ENCODE results near the gene RGS7BP.
"Not testable (repeated sequence)": the region's sequence is repeated elsewhere in the genome, so short reads cannot be mapped to it uniquely, and the experiment has no call there.

RGS7BP gene

DNA sequence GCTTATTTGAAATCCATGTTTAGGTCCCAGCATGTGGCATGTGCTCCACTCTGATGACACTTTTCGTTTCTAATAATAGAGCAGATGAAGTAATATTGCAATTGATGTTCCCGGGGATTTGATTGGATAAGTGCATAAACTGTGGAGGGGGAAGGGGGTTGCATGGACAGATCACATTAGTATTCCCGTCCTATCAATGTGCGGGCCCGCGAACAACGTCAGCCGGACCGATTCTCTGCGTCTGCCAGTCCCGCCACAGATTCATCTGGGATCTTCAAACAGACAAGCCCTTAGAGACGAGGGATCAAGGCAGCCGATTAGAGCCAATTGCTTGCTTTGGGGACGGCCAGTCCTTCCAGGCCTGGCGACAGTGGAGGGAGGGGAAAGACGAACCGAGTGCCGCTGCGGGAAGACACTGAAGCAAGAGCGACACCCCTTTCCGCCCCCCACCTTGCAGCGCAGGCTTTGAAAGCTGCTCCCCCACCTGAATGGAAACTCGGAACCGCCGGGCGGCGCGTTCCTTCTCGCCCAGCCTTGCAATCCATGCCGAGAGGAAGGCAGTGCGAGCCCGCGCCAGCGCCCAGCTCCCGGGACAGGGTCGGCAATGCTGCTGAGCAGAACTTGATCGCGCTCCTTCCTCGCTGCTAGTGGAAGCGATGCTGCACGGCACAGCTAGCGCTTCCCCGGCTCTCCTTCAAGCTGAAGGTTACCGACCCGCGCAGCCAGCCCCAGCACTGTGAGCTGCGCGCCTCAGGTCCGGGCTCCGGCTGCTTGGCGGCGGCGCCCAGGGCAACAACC lies at the start of gene RGS7BP:
Gene RGS7BP (plus strand): TSS at position 247 of the 798 bp plus-strand sequence. CDS start 610 bp downstream, outside the sequence.
- no peak for DNase-seq

DNA sequence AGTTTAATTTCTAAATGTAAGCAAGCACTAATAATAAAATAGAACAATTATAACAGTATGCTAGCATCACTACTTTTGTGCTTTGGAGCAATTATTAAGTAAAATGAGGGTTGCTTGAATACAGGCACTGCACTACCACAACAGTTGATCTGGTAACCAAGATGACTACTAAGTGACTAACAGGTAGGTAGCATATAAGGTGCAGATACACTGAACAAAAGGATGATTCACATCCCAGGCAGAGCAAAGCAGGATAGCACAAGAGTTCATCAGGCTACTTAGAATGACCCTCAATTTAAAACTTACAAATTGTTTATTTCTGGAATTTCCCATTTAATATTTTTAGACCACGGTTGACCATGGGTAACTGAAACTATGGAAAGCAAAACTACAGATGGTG lies 48.0 kb upstream of the RGS7BP start:
- no peak for DNase-seq

- DNase-seq, result no peak
Observed at GRCh38 chr5:64458948-64459347, 46.9 kb upstream of the RGS7BP start.

GRCh38 chr5:64462391-64462790 lies 43.4 kb upstream of the RGS7BP start:
- no peak for DNase-seq

DNA sequence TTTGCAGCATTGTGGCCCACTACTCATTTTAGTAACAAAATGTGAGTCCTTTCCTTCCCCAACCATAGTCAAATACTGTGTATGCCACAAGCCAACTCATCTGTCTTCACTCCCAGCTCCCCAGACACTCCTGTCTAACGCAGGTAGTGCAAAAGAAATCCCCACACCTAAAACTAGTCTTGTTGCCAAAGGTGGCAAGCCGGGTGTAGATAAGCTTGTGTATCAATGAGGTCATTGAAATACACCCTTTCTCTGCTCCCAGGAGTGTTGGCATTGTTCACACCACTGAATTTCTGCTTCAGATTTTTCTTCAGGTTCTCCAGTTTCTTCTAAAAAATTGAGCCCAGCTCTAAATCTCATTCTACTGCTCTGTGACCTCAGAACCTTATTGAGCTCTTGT lies 19.7 kb upstream of the RGS7BP start:
- DNase-seq, result no peak

DNA sequence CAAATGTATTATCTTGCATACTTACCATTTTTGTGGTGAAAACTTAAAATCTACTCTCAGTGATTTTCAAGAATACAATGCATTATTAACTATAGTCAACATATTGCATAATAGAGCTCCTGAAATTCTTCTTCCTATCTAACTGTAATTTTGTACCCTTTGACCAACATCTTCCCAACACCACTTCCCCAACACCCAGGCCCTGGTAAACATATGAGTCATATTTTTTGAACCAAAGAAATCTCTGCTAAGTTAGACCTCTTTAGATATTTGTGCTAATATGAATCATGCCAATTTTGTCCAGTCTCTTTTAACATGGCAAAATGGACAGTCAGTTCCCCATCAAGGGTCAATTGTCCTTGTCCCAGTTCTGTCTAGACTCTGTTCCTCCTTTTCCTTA lies 18.5 kb upstream of the RGS7BP start:
- no peak for DNase-seq

- DNase-seq, result no peak
Observed at GRCh38 chr5:64489857-64490256, 16.0 kb upstream of the RGS7BP start.

GRCh38 chr5:64497386-64497785 lies 8.4 kb upstream of the RGS7BP start:
- DNase-seq, result no peak

- no peak for DNase-seq
Observed at GRCh38 chr5:64502196-64502595, 3.6 kb upstream of the RGS7BP start.

- no peak for DNase-seq
Observed at GRCh38 chr5:64506567-64507263, 900 bp downstream of the RGS7BP start.

DNA sequence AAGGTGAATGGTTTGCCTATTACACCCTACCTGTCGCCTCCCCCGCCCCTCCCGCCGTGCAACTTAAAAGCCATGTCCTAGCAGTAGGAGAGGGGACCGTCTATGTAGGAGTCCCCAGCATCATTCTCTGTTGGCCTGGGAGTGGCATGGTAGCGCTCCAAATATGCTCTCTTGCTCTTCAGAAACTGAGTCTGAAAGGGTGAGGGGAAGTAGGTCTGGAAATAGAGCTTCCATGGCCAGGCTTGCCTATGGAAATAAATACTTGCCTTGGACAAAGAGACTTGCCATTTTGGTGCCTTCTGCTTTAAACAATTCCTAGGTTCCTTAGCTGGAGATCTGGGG lies 1.4 kb downstream of the RGS7BP start:
- no peak for DNase-seq

DNA sequence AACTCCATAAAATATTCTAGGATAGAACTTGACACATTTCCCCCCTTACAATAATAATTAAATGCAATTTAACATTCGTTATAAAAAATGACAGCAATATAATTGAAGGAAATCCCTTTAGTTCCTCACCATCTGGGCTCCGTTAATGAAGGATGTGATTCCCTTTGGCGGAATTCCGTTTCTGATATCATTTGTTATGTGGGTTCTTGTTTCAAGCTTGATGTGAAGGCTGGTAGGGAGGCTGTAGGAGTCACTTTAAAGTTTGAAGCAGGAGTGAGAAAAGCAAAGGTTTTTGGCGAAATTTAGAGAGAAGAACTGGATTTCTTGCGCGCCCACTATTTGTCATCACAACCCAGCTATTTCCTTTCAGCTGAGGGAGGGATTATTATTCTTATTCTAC lies 4.0 kb downstream of the RGS7BP start:
- DNase-seq, result no peak

DNA sequence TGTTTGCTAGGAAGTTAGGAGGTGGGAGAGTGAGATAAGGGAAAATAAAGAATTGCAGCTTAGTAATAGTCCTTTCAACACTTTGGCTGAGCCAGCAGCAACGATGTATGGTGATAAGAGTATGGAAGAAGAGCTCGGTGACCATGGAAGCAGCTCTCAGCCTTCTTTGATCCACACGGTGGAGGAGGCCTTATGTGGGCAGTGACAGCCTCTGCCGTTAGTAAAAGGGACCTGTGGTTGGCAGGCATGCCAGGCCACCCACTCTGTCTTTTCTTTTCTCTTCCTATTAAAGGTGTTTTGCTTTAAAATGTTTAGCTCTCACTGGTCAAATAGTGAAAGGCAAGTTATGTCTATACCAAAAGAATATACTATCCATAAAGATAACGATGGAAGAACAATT lies 7.7 kb downstream of the RGS7BP start:
- no peak for DNase-seq

- no peak for DNase-seq
Observed at GRCh38 chr5:64514612-64515011, 8.8 kb downstream of the RGS7BP start.

- no peak for DNase-seq
Observed at GRCh38 chr5:64516216-64516615, 10.4 kb downstream of the RGS7BP start.

DNA sequence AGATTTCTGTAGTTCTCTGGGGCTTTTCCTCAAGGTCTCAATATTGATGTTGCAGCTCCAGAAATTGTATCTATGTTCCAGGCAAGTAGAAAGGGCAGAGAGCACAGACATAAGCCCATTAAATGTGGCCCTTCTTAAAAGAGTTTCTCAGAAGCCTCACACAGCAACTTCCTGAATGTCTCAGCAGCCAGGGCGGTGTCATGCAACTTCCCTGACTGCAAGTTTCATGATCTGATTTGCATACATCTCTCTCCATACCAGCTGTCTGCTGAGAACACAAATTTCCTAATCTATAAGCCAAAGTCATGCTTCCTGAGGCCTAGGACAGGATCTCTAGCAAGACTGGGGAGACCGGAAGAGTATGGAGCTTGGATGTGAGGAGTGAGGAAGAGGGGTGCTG lies 13.0 kb downstream of the RGS7BP start:
- no peak for DNase-seq

GRCh38 chr5:64519263-64519662 lies 13.4 kb downstream of the RGS7BP start:
- DNase-seq, result no peak

DNA sequence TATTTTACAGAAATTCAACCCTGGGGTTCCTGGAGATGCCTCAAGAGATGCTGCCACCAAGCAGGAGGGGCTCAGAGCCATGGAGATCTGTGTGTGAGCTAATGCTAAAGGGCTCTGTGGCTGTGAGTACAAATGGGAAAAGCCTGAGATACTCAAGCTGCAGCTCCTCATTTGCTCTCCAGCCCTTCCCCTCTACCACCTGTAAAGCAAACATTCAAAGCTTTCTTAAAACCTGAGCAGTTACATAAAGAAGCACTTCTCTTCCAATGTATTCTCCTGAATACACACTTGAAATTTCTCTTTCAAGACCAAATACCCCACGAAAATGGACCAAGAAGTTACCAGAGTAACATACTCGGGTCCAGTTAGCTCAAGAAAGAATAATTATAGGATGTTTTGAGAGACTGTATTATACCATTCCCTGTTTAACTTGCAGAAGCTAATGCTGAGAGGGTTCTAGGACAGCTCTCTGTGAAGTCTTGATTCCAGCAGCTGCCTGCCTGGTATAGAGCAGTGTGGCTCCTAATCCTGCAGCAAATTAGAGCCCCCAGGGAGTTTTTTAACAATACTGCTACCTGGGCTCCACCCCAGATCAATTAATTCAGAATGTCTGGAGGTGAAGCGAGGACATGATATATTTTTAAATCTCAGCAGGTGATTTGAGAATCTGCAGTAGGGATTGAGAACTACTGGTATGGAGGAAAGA lies 21.1 kb downstream of the RGS7BP start:
- no peak for DNase-seq

GRCh38 chr5:64530076-64530475 lies 24.3 kb downstream of the RGS7BP start:
- DNase-seq, result no peak

DNA sequence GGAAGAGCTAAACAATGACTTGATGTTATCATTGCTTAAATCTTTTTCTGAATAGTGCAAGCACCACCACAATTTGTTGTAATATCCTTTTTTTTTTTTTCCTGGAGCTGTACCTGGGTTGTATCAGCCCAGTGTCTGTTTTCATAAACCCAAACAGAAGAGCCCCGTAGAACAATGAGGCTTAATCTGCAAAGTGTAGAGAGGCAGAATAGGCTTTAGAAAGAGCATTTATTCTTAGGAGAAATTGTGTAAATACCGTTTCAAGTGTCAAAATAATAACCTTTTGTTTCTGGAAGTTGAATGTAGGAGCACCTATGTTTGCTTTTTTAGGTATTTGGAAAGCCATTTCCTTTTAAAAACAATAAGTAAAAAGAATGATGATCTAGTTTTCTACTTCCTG lies 26.4 kb downstream of the RGS7BP start:
- no peak for DNase-seq

DNA sequence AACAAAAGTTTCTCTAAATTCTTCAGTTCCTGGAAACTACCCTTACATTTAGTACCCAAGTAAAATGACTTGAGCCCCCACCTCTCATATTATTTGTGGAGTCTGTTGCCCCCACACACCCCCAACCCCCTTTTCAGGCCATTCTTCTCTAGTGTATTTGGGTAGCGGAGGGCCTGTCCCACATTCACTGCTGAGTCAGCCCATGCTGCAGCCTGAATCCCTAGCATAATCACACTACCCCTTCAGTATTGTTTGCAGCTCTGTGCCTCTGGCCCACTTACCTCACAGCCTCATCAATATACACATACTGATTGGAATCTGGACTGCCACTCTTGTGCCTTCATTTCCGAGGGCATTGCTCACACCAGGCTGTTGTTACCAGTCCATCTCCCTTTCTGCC lies 26.8 kb downstream of the RGS7BP start:
- no peak for DNase-seq

- DNase-seq, result no peak
Observed at GRCh38 chr5:64534033-64534432, 28.2 kb downstream of the RGS7BP start.

GRCh38 chr5:64557911-64558310 lies 52.1 kb downstream of the RGS7BP start:
- no peak for DNase-seq

GRCh38 chr5:64558641-64559040 lies 52.8 kb downstream of the RGS7BP start:
- DNase-seq, result not testable (repeated sequence)

All from activated CD4-positive, alpha-beta T cell treated with anti-CD3 and anti-CD28 coated beads for 1 hour (primary cell).